GM10266 (cell line): ENCODE results near the gene RFK.

Experiments
- DNase-seq: peaks from one replicate; pipeline ENCODE4 v3.0.0; 2012; ENCODE audit errors: extremely low spot score
- TF ChIP-seq, protein P1 (sequence below): IDR thresholded peaks from 2 replicates; pipeline ENCODE4 v1.5.1; 2012; ENCODE audit warnings: mild to moderate bottlenecking, low read depth; ENCODE audit not compliant: control insufficient read depth, insufficient read depth; ENCODE audit errors: missing control alignments

The RFK gene

DNA sequence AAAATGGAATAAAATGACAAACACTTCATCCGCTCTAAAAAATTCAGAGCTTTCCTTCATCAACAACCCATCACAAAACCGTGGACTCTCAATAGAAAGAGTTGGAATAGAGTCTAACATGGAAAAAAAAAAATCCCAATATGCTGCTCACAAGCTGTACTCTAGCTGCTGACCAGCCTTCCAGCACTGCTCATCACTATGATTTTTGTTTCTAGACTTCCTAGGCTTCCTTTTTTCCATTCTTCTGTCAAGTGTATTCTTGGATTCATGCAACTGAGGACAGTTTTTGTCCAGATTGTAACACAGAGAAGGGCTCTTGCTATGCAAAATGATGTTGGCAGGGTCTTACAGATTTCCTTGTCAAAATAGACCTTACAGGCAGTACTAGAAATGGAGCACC lies 34.5 kb downstream of the RFK start:
- TF ChIP-seq, protein P1, sequence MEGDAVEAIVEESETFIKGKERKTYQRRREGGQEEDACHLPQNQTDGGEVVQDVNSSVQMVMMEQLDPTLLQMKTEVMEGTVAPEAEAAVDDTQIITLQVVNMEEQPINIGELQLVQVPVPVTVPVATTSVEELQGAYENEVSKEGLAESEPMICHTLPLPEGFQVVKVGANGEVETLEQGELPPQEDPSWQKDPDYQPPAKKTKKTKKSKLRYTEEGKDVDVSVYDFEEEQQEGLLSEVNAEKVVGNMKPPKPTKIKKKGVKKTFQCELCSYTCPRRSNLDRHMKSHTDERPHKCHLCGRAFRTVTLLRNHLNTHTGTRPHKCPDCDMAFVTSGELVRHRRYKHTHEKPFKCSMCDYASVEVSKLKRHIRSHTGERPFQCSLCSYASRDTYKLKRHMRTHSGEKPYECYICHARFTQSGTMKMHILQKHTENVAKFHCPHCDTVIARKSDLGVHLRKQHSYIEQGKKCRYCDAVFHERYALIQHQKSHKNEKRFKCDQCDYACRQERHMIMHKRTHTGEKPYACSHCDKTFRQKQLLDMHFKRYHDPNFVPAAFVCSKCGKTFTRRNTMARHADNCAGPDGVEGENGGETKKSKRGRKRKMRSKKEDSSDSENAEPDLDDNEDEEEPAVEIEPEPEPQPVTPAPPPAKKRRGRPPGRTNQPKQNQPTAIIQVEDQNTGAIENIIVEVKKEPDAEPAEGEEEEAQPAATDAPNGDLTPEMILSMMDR: no peak

DNA sequence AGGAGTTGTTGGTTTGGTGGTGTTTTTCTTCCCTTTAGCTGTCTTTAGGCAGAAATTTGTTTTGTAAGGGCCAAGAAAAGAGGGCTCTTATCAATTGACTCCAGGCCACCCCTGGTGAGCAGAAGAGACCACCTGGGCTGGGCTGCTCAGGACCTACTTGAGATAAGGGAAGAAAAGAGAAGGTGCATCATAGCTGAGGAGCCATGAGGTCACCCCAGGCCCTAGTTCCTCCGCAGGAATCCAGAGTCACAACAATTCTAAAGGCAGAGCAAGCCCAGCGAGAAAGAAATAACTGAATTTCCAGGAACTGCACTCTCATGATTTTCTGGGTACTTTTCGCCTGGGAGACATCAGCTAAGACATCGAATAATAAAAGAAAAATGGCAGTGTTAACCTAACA lies 34.9 kb downstream of the RFK start:
- DNase-seq: no peak
- TF ChIP-seq, protein P1: no peak

More for the DNA sequence above, 34.5 kb downstream of the RFK start:
- DNase-seq: no peak

DNA sequence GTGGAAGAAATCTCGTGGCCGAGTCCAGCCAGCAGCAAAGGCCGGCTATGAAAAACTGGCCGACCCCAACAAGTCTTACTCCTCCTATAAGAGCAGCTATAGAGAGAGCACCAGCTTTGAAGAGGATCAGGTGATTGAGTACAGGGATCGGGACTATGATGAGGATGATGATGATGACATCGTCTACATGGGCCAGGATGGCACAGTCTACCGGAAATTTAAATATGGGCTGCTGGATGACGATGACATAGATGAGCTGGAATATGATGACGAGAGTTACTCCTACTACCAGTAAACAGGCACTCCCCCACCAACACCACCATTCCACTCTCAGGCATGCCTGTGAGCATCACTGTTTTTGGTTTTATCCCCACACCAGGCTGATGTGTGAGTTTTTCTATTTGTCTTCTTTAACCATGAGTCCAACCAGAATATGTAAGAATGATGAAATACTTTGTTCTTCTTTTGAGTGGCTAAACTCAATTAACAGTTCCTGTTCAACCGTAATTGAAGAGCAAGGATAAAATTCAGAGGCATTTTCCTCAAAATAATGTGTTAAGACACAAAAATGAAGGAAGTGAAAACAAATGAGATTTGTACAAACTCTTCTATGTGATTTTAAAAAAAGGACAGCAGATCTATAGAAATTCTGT lies 35.5 kb downstream of the RFK start:
- no peak for DNase-seq
- TF ChIP-seq, protein P1: no peak

DNA sequence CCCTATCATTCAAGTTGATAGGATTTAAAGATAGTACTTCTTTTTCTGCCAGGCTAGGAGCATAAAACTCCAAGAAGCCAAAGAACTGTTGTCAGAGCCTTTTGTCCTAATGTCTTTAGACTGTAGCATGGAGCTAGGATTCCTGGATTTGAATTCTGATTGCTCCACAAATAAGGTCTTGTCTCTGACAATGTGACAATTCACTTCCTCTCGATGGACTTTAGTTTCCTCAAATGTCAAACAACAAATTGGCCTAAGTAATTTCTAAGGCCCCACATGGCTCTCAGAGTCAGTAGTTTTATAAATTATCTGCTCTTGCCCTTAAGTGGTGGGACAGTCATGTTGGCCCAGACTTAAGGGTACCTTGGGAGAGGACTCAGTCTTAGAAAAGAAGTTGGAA lies 36.7 kb downstream of the RFK start:
- TF ChIP-seq, protein P1: no peak
- no peak for DNase-seq

DNA sequence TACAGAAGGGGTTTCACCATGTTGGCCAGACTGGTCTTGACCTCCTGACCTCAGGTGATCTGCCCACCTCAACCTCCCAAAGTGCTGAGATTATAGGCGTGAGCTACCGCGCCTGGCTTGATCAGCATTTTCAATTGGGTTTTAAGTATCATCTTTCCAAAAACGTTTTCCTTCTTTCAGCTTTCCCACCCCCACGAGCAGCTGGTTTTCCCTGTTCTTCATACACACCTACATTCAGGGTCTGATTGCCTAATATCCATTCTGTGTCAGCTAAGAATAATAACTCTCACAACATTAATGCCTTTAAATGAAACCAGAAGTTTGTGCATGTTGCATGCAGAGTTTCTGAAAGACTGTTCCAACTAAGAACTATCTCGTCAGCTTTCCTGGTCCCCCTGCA lies 38.3 kb downstream of the RFK start:
- TF ChIP-seq, protein P1: no peak
- no peak for DNase-seq

DNA sequence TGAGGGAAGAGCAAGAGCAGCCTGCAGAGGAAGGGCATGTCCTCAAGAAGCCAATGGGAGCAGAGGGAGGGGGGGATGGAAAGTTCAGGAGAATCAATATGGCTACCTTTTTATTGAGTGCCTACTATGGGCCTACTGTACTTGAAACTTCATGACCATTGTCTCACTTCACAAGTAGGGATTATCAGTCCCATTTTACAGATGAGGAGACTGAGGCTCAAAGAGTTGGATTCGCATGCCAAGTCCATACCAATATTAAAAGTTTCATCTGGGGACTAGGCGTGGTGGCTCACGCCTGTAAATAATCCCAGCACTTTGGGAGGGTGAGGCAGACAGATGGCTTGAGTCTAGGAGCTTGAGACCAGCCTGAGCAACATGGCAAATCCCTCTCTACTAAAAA lies 40.0 kb downstream of the RFK start:
- TF ChIP-seq, protein P1: no peak

DNA sequence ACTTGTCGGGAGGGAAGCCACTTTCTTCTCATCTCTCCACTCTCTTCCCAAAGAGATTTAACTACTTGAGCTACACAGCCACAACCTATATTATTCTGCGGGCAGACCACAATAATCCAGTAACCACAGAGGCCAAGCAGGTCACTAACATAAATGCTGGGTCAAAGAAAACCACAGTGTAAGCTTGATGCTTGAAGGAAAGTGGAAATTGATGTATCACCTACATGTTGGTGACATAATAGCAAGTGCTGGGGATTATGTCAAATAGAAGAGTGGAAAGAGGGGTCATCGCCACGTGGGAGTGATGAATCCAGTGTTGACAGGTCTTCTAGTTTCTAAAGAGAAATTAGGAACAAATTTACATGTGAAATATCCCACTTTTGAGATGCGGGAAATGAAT lies 40.9 kb downstream of the RFK start:
- DNase-seq: no peak

More for the DNA sequence above, 40.0 kb downstream of the RFK start:
- no peak for DNase-seq

More for the DNA sequence above, 40.9 kb downstream of the RFK start:
- TF ChIP-seq, protein P1: no peak
